HG02840 (cell line): ENCODE measurements around the gene ZDHHC4.

Experiments
- ATAC-seq: cut with Tn5 transposase; IDR thresholded peaks from one replicate; pipeline ENCODE4 v1.9.1; 2021; ENCODE audit warnings: mild to moderate bottlenecking, moderate library complexity, moderate number of reproducible peaks; ENCODE audit not compliant: unreplicated experiment, low FRiP score

The ZDHHC4 gene

DNA sequence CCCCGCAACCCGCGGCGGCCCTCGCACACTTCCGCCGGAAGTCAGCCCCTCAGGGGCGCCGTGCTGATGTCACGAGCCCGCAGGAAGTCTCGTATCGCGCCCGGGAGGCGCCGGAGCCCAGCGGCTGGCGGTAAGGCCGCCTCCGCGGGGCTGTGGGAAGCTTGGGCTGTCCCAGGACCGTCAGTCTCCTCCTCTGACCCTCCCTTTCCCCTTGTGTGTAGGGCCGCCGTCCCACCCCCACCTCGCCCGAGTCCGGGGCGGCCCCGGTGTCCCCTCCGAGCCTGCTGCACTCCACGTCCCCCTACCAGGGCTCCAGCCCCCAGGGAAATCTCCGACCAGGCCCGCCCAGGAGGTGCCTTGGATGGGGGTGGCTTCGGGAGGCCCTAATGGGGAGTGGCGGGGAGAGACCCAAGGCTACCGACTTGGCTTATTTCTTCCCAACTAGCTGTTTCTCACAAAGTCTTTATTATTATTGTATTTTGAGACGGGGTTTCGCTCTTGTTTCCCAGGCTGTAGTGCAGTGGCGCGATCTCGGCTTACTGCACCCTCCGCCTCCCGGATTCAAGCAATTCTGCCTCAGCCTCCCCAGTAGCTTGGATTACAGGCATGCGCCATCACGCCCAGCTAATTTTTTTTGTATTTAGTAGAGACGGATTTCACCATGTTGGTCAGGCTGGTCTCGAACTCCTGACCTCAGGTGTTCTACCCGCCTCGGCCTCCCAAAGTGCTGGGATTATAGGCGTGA lies at the start of gene ZDHHC4:
Gene ZDHHC4, plus strand, starts transcription at position 86 of the 745 bp plus-strand sequence. CDS start 3,108 bp downstream, outside the sequence.
- ATAC-seq = peak; percentile 97

DNA sequence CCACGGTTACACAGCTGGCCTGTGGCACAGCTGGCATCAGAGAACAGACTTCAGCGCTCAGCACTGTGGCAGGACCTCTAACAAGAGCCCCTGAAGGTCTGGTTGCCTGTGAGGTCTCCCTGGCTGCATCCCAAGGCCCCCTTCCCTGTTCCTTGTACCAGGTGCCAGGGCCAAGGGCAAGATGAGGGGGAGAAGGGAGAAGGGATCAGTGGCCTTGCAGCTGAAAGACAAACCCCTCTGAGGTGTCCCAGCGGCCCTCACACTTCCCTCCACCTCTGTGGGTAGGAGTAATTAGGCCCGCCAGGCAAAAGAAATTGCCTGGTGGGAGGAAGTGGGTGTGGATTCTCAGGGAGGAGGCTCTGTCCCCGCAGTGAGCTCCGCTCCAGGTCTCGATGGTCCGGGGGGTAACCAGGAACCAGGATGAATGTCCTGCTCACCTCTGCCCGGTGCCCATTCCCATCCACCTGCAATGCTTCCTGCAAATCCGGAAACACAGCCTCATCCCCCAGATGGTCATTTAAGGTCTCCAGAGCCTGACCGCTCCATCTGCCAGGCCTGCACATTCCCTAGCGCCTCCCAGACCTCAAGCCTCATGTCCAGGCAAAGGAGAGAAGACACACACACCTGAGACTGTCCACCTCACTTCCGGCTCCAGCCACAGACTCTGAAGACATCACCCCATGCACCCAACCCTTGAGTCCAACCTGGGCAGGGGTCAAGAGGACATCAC lies 48.7 kb upstream of the ZDHHC4 start:
- ATAC-seq = no peak

DNA sequence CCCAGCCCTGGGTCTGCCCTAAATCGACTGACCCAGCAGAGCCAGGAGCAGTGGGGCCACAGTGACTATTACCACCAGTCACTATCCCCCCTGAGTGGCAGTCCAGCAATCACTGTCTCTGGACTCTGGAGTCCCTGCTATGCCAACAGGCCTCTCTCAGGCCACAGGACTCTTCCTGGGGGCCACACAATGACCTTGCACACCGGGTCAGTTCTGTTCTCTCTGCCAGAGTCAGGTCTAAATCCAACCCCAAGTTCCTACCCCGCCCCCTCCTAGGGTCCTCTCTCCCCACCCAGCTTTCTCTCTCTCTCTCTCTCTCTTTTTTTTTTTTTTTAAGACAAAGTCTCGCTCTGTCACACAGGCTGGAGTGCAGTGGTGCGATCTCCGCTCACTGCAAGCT lies 47.6 kb upstream of the ZDHHC4 start:
- no peak for ATAC-seq

DNA sequence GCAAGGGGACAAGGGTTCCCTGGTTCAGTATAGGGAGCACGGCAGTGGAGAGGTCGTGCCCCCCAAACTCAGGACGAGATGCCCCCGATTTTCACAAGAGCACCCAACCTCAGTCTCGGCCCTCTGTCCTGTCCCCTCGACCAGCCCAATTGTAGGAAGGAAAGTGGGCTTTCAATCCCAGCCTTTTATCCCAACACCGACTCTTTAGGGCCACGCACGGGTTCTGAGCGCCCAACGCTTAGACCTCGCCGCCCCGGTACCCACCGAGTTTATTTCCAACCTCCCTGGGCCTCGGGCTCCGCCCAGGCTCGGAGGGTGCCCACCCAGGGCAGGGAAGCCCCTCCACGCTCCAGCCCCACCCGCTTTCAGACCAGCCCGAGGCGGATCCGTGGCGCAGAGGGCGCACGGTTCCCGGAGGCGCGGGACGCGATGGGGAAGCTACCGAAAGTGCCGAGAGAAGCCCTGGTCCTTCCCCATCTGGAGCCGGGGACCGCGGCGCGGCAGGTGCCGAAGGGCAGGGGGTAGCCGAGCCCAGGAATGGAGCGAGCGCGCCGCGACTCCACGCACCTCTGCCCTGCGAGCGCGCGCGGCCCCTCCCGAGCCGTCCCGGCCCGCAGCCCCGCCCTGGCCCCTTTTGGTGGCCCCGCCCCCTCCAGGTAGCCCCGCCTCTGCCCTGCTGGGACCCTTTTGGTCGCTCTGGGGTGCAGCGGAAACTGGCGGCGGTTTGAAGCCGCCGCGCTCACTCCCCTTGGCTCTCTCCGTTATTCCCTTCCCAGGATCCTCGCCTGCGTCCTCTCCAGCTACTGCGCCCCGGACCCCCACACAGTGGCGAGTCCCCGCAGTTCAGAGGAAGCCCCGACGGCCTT lies 46.4 kb upstream of the ZDHHC4 start:
- ATAC-seq = no peak

DNA sequence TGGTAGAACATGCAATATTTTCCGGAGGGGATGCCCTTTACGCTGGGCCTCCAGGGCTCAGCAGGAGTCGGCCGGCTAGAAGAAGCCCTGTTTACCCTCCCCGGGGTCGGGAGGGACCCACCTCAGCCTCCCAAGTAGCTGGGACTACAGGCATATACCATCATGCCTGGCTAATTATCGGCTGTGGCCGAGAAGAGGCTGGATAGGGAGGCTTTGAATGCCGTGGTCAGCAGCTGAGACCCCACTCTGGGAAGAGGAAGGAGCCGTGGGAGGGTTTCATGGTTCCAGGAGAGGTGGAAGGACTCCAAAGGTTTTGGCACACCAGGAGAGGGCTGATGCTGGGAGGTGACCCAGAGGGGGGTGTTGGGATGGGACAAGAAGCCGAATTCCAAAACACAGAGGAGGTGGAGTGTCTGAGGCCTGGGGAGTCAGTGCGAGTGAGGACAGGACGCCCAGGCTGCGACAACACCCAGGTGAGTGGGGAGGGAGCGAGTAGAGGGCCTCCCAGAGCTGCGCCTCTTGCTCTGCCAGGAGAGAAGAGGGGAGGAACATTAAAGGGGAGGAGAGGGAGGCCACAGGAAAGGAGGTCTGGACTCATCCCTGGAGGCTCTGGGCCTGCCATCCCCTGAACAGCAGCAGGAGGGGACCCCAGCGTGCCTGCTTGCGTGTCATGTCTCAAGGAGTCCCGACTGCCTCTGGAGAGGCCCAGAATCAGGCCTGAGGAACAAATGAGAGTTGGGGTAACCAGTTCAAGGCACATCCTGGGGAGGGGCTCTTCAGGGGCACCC lies 45.6 kb upstream of the ZDHHC4 start:
- ATAC-seq = no peak

DNA sequence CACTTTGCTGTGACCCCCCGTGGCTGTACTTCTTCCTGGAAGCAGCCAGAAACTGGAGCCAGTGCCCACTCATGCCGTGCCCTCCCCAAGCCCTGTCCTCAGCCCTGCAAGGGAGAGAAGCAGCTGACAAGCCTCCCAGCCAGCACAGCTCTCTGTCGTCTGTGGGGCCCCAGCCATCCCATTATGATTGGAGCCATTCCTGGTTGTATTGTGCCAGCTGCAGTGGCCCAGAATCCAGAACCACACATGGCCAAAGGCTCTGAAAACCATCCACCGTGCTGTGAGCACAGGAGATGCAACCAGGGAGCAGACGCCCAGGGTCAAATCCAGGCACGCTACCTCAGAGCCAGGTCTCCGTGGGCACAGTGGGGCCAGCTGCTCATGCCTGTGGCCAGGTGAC lies 44.7 kb upstream of the ZDHHC4 start:
- ATAC-seq = no peak

DNA sequence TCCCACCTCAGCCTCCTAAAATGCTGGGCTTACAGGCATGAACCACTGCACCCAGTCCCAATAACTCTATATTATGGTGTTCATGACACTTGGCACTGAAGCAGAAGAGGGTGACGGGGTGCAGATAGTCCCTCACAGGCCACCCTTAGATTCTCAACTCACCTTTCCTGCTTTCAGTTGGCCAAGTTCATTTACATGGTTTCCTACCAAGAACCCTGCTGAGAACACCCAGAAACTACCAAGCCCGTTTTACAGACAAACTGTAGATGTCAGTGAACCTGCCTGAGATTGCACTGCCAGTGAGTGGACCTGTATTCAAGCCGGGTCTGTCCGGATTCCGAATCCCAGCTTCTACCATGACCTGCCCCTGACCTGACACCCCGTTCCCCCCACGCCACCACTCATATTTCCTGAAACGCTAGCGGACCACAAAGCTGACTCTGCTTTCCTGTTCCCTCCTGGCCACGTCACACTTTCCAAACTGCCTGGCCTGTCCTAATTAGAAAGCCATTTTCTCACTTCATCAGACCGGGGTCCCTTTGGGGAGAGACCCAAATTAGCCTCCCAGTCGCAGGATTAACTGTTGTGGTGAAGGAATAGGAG lies 43.3 kb upstream of the ZDHHC4 start:
- no peak for ATAC-seq

DNA sequence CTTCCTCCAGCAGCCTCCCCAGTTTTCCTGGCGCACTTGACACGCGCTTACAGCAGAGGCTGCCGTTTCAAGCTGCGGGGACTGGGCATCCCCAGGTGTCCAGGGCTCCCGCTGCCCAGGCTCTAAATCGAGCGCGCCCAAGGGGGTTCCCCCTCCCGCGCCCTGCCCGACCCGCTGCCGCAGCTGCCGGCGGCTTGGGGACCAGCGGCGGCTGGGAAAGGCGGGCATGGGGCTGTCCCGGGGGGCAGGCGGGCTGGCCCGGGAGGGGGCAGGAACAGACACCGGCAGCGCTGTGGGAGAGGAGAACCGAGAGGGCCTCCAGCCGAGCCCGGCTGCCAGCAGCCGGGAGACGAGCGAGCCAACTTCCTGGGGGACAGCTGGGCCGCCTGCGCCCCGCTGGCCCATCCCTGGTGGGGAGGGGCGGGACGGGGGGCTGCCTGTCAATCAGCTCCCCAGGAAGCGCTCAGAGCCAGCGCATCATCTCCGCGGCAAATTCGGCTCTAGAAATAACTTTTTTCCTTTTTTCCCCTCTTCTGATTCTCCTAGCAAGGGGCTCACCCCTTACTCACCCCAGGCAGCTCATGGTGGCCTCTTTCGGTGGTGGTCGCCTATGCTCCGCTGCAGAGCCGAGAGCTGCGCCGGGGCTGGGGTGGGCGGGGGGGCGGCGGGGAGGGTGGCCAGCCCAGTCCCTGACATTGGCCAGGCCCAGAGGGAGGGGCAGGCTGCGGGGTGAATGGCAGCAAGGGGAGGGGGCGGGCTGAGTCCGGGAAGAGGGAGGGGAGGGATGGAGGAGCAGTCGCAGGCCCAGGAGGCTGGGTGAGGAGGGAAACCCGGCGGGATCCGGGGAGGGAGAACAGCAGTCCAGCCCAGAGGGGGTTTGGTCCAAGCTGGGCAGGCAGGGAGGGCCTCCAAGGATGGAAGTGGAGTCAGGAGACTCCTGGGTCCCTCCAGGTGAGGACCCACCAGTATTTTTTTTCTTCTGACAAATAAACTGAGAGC lies 40.7 kb upstream of the ZDHHC4 start:
- ATAC-seq = no peak

DNA sequence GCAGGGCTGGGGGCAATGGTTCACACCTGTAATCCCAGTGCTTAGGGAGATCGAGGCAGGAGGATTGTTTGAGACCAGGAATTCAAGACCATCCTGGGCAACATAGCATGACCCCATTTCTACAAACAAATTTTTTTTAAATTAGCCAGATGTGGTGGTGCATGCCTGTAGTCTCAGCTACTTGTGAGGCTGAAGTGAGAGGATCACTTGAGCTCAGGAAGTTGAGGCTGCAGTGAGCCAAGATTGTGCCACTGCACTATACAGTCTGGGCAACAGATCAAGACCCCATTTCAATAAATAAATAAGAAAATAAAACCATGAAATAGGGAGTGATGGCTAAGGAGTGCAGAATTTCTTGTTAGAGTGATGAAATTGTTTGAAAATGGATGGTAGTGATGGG lies 34.9 kb upstream of the ZDHHC4 start:
- ATAC-seq = no peak

DNA sequence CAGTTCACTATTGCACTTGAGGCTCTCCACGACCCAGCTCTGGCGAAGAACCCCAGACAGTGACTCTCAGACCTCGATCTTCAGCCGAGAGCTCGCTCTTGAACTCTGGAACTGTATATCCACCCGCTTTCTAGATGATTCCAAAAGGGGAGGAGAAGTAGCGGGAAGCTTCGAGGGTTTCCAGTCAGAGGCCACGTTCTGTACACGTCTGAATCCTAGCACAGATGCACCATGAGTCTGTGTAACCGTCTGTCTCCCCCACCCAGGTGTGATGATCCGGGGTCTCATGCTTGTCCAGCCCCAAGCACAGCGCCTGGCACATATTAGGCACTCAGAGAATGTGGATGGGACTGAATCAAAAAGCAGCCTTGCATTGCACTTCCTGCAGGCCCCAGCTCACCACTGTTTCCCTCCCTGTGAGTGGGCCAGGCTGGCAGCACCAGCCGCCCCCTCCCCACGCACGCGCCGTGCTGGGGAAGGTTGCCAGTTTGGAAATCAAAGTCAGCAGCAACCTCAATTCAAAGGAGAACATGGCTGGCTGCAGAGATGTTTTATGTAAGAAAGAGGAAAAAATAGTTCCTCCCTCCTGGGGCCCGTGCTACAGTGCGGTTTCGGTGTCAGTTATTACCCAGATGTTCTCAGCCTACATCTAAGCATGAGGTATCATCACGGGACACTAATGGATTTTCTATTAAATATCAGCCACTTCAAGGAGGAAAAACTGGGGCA lies 31.7 kb upstream of the ZDHHC4 start:
- ATAC-seq = no peak

DNA sequence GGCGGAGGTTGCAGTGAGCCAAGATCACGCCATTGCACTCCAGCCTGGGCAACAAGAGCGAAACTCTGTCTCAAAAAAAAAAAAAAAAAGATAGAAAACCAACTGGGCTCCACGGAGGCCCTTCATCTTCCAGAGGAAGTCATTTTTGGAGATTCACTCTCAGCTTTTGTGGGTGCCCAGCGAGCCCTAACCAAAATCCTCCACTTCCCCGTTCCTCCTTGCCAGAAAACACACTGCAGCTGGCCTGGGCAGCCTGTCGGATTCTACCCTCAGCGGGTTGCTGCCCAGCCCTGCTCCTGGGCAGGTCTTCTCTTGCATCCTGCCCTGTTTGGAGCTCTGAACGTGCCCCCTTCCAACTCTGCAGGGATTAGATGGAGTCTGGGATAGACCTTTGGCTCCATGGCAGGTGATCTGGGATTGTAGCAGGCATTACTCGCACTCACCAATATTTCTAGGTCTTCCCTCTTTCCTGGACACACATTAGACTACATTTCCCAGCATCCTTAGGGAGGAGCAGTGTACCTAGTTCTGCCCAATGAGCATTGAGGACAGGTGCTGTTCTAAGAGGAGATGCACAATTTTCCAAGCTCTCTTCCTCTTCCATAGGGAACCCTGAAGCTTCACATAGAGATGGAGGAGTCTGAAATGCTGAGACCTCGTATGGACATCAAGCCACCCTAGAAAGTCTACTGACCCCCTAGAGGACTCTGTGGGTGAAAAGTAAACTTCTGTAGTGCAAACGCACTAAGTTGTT lies 30.6 kb upstream of the ZDHHC4 start:
- ATAC-seq = no peak

DNA sequence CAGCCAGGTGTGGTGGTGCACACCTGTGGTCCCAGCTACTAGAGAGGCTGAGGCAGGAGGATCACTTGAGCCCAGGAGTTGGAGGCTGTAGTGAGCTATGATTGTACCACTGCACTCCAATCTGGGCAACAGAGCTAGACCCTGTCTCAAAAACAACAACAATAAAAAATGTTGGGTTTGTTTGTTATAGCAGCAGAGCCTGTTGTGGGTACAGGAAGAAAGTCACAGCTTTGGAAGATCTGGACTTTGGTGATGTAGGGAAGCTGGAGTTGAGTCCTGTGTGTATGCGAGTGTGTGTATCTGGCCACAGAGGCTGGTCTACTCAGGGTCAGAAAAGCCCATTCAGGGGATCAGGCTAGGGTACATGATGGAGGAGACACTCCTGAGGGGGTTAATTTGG lies 29.9 kb upstream of the ZDHHC4 start:
- no peak for ATAC-seq

DNA sequence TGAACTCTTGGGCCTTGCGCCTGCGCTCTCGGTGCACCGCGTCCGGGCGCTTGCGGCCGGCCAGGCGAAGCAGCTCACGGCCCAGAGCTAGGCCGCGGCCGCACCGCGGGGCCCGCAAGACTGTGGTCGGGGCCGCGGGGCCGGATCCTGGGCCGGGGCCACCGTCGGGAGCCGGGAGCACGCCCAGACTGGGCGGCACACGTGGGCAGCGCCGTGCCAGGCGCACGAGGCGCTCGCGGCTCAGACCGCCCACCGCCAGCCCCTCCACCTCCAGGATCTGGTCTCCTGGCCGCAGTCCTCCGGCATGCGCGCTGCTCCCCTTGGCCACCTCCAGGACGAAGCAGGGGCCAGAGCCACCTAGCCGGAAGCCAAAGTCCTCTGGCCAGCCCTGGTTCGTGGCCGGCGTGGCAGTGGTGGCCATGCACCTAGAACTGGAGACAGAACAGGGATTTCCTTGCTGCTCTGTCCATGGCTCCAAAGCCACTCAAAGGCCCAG lies 26.2 kb upstream of the ZDHHC4 start, which contains the start of gene GRID2IP:
Gene GRID2IP, minus strand, starts transcription at position 446 of the 496 bp plus-strand sequence. Its CDS starts 25 bp downstream, at position 421.
- no peak for ATAC-seq

DNA sequence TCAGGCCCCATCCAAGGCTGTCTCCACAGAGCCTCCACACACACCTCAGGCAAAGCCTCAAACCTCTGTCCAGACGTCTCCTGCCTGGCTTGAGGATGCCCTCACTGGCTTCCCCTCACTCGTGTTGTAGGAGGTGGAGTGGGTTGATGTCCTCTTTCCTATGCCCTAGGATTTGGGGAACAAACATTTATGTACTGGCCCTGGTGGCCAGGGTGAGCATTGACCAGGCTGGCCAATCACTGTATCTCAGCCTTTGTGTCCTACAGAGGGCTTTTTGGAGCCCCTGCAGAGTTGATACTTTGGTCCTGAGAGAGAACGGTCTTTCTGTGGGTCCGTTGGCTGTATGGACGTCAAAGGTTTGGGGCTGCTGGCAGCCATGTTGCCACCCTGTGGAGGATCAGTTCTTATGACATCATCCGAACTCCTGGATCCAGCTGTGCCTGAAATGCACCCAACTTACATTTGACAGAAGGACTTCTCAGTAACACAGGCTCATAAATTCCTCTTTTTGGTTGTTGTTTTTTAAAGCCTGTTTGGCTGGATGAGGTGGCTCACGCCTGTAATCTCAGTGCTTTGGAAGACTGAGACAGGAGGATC lies 23.7 kb upstream of the ZDHHC4 start:
- no peak for ATAC-seq

DNA sequence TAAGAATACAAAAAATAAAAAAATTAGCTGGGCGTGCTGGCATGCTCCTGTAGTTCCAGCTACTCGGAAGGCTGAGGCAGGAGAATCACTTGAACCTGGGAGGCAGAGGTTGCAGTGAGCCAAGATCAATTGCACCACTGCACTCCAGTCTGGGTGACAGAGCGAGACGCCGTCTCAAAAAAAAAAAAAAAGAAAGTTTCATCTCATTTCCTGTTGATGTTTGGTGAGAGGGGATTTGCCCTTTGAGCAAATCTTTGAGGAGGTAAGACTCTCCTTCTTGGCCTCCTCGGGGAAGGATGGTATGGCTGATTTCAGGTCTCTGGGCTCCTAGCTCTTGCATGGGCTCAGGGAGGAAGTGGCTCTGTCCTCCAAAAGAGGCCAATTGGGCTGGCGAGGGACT lies 22.4 kb upstream of the ZDHHC4 start:
- ATAC-seq = no peak

DNA sequence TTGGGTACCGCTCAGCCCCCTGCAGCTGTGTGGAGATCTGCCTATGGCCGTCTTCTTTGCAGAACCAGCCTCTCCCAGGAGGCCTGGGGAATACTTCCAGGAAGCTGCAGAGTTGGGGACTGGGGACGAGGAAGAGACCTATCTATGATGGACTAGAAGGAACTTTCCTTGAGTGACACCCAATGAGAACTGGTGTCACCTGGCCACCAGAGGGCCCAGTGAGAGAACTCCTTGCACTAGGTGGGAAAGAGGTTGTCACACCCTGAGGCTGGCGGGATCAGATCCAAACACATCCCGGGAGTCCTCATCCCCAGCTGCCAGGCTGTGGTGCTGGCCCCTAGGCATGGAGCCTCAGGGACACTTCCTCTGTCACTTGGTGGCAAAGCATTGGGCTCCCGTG lies 21.1 kb upstream of the ZDHHC4 start:
- no peak for ATAC-seq

DNA sequence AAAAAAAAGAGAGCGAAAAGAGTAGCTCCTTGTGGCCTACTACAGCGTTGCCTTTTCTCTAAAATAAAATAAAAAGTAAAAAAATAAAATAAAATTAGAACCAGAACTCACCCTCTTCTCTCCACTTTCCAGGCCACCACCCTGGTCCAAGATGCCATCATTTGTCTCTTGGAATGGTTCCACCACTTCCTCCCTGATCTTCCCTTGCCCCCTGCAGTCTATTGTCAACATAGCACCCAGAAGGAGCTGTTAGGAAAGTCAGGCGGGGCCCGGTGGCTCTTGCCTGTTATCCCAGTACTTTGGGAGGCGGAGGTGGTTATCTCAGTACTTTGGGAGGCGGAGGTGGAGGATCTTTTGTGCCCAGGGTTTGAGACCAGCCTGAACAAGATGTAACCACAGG lies 18.4 kb upstream of the ZDHHC4 start:
- no peak for ATAC-seq
